ENCODE results near the gene GTF2F1. TPM values are rescaled to one million over a fixed set of nuclear protein-coding genes. Genes with fewer than 3 reads are reported as not detected.
A peak's percentile ranks its signal among the peaks of the same experiment; 100 is the strongest.

Gene GTF2F1
- total and polyA plus RNA-seq, 9 of the 15 experiments (the other 6 are each of a cell fraction or from before 2014, with no cell fraction given): 4.7 to 75.4 (median 68.4) TPM

DNA sequence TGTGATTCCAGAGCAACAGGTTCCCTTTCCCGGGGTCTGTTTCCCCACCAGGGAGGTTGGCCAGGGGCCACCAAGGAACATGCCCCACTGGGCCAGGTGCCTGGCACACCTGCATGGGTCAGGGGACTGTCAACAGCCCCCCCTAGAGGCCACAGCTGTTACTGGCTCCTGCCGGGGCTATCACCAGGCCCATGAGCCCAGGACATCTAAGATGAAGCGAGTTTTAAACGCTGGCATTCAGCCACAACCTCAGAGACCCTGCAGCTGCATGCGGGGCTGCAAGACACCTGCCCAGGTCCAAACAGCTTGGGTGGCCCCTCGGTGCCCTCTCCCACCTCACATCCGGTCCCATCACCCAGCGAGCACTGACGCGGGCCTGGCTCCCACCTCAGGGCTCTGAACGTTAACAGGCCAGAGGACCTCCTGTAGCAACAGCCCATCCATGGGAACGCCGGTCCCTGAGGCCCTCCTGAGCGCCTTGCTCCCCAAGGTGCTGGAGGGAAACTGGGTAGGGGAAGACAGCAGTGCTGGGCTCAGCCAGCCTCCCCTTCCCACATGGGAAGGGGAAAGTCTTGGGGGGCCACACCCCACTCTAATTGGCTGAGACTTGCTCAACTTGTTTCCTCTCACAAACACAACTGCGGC is 19.6 kb upstream of the GTF2F1 start (continued):
- TF ChIP-seq, protein P1, sequence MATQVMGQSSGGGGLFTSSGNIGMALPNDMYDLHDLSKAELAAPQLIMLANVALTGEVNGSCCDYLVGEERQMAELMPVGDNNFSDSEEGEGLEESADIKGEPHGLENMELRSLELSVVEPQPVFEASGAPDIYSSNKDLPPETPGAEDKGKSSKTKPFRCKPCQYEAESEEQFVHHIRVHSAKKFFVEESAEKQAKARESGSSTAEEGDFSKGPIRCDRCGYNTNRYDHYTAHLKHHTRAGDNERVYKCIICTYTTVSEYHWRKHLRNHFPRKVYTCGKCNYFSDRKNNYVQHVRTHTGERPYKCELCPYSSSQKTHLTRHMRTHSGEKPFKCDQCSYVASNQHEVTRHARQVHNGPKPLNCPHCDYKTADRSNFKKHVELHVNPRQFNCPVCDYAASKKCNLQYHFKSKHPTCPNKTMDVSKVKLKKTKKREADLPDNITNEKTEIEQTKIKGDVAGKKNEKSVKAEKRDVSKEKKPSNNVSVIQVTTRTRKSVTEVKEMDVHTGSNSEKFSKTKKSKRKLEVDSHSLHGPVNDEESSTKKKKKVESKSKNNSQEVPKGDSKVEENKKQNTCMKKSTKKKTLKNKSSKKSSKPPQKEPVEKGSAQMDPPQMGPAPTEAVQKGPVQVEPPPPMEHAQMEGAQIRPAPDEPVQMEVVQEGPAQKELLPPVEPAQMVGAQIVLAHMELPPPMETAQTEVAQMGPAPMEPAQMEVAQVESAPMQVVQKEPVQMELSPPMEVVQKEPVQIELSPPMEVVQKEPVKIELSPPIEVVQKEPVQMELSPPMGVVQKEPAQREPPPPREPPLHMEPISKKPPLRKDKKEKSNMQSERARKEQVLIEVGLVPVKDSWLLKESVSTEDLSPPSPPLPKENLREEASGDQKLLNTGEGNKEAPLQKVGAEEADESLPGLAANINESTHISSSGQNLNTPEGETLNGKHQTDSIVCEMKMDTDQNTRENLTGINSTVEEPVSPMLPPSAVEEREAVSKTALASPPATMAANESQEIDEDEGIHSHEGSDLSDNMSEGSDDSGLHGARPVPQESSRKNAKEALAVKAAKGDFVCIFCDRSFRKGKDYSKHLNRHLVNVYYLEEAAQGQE (IDR thresholded peaks at IDR 0.05; ENCODE audit: borderline replicate concordance): peak; percentile 13; the same call in 1 of the 2 replicates
- TF ChIP-seq, protein P1 (CRISPR knock-in tag; IDR thresholded peaks at IDR 0.05; ENCODE audit: low read depth): no peak
- no peak for TF ChIP-seq NCOA4 (IDR thresholded peaks at IDR 0.05; ENCODE audit: partially characterized antibody)
- no peak for TF ChIP-seq XRCC3 (IDR thresholded peaks at IDR 0.05)
- peak; percentile 60; the same call in 1 of the 2 replicates for TF ChIP-seq MYNN (IDR thresholded peaks at IDR 0.05)
- TF ChIP-seq MYNN (CRISPR knock-in tag; IDR thresholded peaks at IDR 0.05): no peak
- no peak for TF ChIP-seq ZNF695 (CRISPR knock-in tag; IDR thresholded peaks at IDR 0.05)
- TF ChIP-seq, protein P2, sequence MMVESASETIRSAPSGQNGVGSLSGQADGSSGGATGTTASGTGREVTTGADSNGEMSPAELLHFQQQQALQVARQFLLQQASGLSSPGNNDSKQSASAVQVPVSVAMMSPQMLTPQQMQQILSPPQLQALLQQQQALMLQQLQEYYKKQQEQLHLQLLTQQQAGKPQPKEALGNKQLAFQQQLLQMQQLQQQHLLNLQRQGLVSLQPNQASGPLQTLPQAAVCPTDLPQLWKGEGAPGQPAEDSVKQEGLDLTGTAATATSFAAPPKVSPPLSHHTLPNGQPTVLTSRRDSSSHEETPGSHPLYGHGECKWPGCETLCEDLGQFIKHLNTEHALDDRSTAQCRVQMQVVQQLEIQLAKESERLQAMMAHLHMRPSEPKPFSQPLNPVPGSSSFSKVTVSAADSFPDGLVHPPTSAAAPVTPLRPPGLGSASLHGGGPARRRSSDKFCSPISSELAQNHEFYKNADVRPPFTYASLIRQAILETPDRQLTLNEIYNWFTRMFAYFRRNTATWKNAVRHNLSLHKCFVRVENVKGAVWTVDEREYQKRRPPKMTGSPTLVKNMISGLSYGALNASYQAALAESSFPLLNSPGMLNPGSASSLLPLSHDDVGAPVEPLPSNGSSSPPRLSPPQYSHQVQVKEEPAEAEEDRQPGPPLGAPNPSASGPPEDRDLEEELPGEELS (CRISPR knock-in tag; IDR thresholded peaks at IDR 0.05; ENCODE audit: borderline replicate concordance): no peak
- no peak for TF ChIP-seq MAZ (CRISPR knock-in tag; conservative IDR thresholded peaks at IDR 0.05 in 1 of 2, IDR thresholded peaks at IDR 0.05 in 1 of 2)
- no peak for TF ChIP-seq ATF1 (CRISPR knock-in tag; IDR thresholded peaks at IDR 0.05)
- no peak for TF ChIP-seq ATF1 (tag; IDR thresholded peaks at IDR 0.05)
- TF ChIP-seq, protein P3, sequence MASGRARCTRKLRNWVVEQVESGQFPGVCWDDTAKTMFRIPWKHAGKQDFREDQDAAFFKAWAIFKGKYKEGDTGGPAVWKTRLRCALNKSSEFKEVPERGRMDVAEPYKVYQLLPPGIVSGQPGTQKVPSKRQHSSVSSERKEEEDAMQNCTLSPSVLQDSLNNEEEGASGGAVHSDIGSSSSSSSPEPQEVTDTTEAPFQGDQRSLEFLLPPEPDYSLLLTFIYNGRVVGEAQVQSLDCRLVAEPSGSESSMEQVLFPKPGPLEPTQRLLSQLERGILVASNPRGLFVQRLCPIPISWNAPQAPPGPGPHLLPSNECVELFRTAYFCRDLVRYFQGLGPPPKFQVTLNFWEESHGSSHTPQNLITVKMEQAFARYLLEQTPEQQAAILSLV (tag; IDR thresholded peaks at IDR 0.05): no peak
- TF ChIP-seq BDP1 (IDR thresholded peaks at IDR 0.05; ENCODE audit: insufficient read depth, insufficient read length): no peak
- no peak for TF ChIP-seq CBX8 (IDR thresholded peaks at IDR 0.05; ENCODE audit: borderline replicate concordance, extremely low read depth, low read depth, low read length, poor library complexity, severe bottlenecking)
- no peak for TF ChIP-seq IRF2 (CRISPR knock-in tag; IDR thresholded peaks at IDR 0.05)
- TF ChIP-seq, protein P4, sequence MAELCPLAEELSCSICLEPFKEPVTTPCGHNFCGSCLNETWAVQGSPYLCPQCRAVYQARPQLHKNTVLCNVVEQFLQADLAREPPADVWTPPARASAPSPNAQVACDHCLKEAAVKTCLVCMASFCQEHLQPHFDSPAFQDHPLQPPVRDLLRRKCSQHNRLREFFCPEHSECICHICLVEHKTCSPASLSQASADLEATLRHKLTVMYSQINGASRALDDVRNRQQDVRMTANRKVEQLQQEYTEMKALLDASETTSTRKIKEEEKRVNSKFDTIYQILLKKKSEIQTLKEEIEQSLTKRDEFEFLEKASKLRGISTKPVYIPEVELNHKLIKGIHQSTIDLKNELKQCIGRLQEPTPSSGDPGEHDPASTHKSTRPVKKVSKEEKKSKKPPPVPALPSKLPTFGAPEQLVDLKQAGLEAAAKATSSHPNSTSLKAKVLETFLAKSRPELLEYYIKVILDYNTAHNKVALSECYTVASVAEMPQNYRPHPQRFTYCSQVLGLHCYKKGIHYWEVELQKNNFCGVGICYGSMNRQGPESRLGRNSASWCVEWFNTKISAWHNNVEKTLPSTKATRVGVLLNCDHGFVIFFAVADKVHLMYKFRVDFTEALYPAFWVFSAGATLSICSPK (IDR thresholded peaks at IDR 0.05; ENCODE audit: borderline replicate concordance): no peak

Data from K562 (cell line).